DMS79 (cell line): ENCODE data around the gene LONP2.

ENCODE experiments used
- DNase-seq: peaks from one replicate; lab custom pipeline; 2025; lab: John Stamatoyannopoulos, UW

LONP2 gene

GRCh38 chr16:48244080-48244862 lies at the start of gene LONP2:
Gene LONP2 (plus strand): TSS chr16:48244300. CDS start chr16:48244389, 89 bp downstream.
- peak; percentile 36 for DNase-seq

GRCh38 chr16:48194828-48195556 lies 49.1 kb upstream of the LONP2 start:
- peak; percentile 58 for DNase-seq

GRCh38 chr16:48197294-48197693 lies 46.8 kb upstream of the LONP2 start:
- no peak for DNase-seq

- no peak for DNase-seq
Measured at GRCh38 chr16:48201515-48202201, 42.4 kb upstream of the LONP2 start.

GRCh38 chr16:48203974-48204824 lies 39.9 kb upstream of the LONP2 start:
- DNase-seq: no peak

GRCh38 chr16:48204825-48205151 lies 39.3 kb upstream of the LONP2 start:
- no peak for DNase-seq

- DNase-seq: no peak
Measured at GRCh38 chr16:48206594-48207242, 37.4 kb upstream of the LONP2 start.

GRCh38 chr16:48210747-48211146 lies 33.4 kb upstream of the LONP2 start:
- no peak for DNase-seq

GRCh38 chr16:48212033-48212432 lies 32.1 kb upstream of the LONP2 start:
- DNase-seq: no peak

GRCh38 chr16:48215738-48216137 lies 28.4 kb upstream of the LONP2 start:
- no peak for DNase-seq

- DNase-seq: no peak
Measured at GRCh38 chr16:48217708-48218107, 26.4 kb upstream of the LONP2 start.

- DNase-seq: no peak
Measured at GRCh38 chr16:48218473-48218872, 25.6 kb upstream of the LONP2 start.

- DNase-seq: no peak
Measured at GRCh38 chr16:48220891-48221290, 23.2 kb upstream of the LONP2 start.

GRCh38 chr16:48223490-48223889 lies 20.6 kb upstream of the LONP2 start:
- DNase-seq: no peak

- no peak for DNase-seq
Measured at GRCh38 chr16:48225456-48225855, 18.6 kb upstream of the LONP2 start.

- no peak for DNase-seq
Measured at GRCh38 chr16:48231727-48232492, 12.2 kb upstream of the LONP2 start.

GRCh38 chr16:48232493-48233040 lies 11.5 kb upstream of the LONP2 start:
- DNase-seq: no peak

GRCh38 chr16:48234630-48235029 lies 9.5 kb upstream of the LONP2 start:
- no peak for DNase-seq

- DNase-seq: no peak
Measured at GRCh38 chr16:48235058-48235555, 9.0 kb upstream of the LONP2 start.

GRCh38 chr16:48235556-48236136 lies 8.5 kb upstream of the LONP2 start:
- DNase-seq: no peak
